ENCODE measurements around the gene GPATCH3.

Gene GPATCH3

GRCh38 chr1:26844424-26845196 lies 55.7 kb downstream of the GPATCH3 start:
- TF ChIP-seq, protein P1, sequence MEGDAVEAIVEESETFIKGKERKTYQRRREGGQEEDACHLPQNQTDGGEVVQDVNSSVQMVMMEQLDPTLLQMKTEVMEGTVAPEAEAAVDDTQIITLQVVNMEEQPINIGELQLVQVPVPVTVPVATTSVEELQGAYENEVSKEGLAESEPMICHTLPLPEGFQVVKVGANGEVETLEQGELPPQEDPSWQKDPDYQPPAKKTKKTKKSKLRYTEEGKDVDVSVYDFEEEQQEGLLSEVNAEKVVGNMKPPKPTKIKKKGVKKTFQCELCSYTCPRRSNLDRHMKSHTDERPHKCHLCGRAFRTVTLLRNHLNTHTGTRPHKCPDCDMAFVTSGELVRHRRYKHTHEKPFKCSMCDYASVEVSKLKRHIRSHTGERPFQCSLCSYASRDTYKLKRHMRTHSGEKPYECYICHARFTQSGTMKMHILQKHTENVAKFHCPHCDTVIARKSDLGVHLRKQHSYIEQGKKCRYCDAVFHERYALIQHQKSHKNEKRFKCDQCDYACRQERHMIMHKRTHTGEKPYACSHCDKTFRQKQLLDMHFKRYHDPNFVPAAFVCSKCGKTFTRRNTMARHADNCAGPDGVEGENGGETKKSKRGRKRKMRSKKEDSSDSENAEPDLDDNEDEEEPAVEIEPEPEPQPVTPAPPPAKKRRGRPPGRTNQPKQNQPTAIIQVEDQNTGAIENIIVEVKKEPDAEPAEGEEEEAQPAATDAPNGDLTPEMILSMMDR (IDR thresholded peaks at IDR 0.05) = no peak
- Histone ChIP-seq H3K36me3 (peaks cover 97% of the 10 kb centered on the region), H3K9me3 (peaks cover 5% of the 10 kb centered on the region), H3K27ac (peak overlapping the region; percentile 11), H3K27me3 (no peaks in the 10 kb centered on the region), H3K4me1 (ENCODE audit: control insufficient read depth in 1 of 2, insufficient read depth in 1 of 2, low read depth in 1 of 2, low read length in 1 of 2) (peaks cover 2 to 4% of the 10 kb centered on the region in 2 experiments), H3K4me3 (ENCODE audit: low read depth in 1 of 2, low read length in 1 of 2) (no peak overlapping the region)

Data from neutrophil (primary cell).